HepG2 (cell line): ENCODE data around the gene ENC1. TPM values are rescaled to one million over a fixed set of nuclear protein-coding genes. Genes with fewer than 3 reads are reported as not detected.

Experiments used
- ATAC-seq: fragments of 200-7000 bp; cut with Tn5 transposase; 3 replicates; pipeline ENCODE4 v1.9.1; 2020; ENCODE audit warnings: mild to moderate bottlenecking, moderate library complexity
- BruUV-seq: library from RNA; stranded (reverse); fragments of 400-500 nt; replicated peaks from 2 replicates; lab custom pipeline; 2021; lab: Mats Ljungman, UMichigan
- CTCF ChIA-PET: fragments of 300-600 bp; formaldehyde crosslinking; extraction: SDS; loops from one replicate; lab custom pipeline; 2021; ENCODE audit warnings: low total read pairs, inconsistent platforms, low intra/inter-chr PET ratio; lab: Yijun Ruan, JAX
- POLR2A ChIA-PET: fragments of 350-600 bp; sonication (Branson Sonifier 250); formaldehyde crosslinking; loops from one replicate; lab custom pipeline; 2020; ENCODE audit warnings: antibody characterized with exemption, inconsistent platforms; lab: Yijun Ruan, JAX
- DNase-seq: peaks from one replicate; pipeline ENCODE4 v3.0.0-alpha.2; 2015; ENCODE audit warnings: low spot score
- FAIRE-seq: peaks from 3 replicates; lab custom pipeline; 2011; peaks lifted over from hg19 to GRCh38; lab: Jason Lieb, UNC
- H2AFZ ChIP-seq: one replicate; pipeline ENCODE4 v1.6.1; 2011; ENCODE audit warnings: low read length, inconsistent platforms
- H3K27ac ChIP-seq: fragments of 300-600 bp; 3 replicates; pipeline ENCODE4 v1.8.0; 2011; ENCODE audit warnings: mixed run types, mild to moderate bottlenecking, mixed read lengths, low read length, inconsistent platforms; ENCODE audit not compliant: insufficient read depth; ENCODE audit errors: extremely low read length
- H3K27me3 ChIP-seq, 2 experiments: fragments of 200-600 bp in 1 of 2; 2 replicates in 1 of 2; 3 replicates in 1 of 2; pipeline versions ENCODE4 v1.6.0 to v1.8.0; 2011; ENCODE audit warnings: low read length in 2 of 2, mild to moderate bottlenecking in 2 of 2, moderate library complexity in 2 of 2, inconsistent platforms in 1 of 2; ENCODE audit not compliant: insufficient read depth in 2 of 2, control insufficient read depth in 1 of 2
- H3K36me3 ChIP-seq, 2 experiments: fragments of 200-600 bp in 1 of 2; replicated peaks in 1 of 2; 2 replicates in 1 of 2; 3 replicates in 1 of 2; pipeline versions ENCODE4 v1.5.1 to v1.8.0; 2011; ENCODE audit warnings: low read length in 2 of 2, inconsistent platforms in 1 of 2; ENCODE audit not compliant: insufficient read depth in 2 of 2, control insufficient read depth in 1 of 2
- H3K4me1 ChIP-seq: 2 replicates; pipeline ENCODE4 v1.5.1; 2012; ENCODE audit warnings: low read length, inconsistent platforms; ENCODE audit not compliant: insufficient read depth
- H3K4me2 ChIP-seq: 2 replicates; pipeline ENCODE4 v1.6.0; 2011; ENCODE audit warnings: low read depth, low read length, inconsistent platforms
- H3K4me3 ChIP-seq, 3 experiments: fragments of 200-600 bp in 1 of 3; sonication (generic), shearing (Covaris generic) in 1 of 3; replicated peaks in 1 of 3; 2 replicates each; pipeline ENCODE4 v1.5.1; 2011 to 2016; ENCODE audit warnings: low read length in 3 of 3, inconsistent platforms in 2 of 3, low read depth in 2 of 3, mild to moderate bottlenecking in 2 of 3, control low read depth in 1 of 3, mixed read lengths in 1 of 3; ENCODE audit not compliant: insufficient read depth in 1 of 3
- H3K79me2 ChIP-seq: one replicate; pipeline ENCODE4 v1.6.1; 2011; ENCODE audit warnings: low read length, inconsistent platforms; ENCODE audit not compliant: insufficient read depth
- H3K9ac ChIP-seq: 2 replicates; pipeline ENCODE4 v1.6.0; 2011; ENCODE audit warnings: mild to moderate bottlenecking, low read depth, low read length, inconsistent platforms; ENCODE audit not compliant: insufficient read depth
- H3K9me3 ChIP-seq: 2 replicates; pipeline ENCODE4 v1.5.1; 2012; ENCODE audit warnings: mild to moderate bottlenecking, low read length
- H4K20me1 ChIP-seq: 2 replicates; pipeline ENCODE4 v1.6.0; 2011; ENCODE audit warnings: inconsistent platforms, mild to moderate bottlenecking, low read length, moderate library complexity; ENCODE audit not compliant: insufficient read depth
- AHDC1 ChIP-seq: sonication (generic); formaldehyde crosslinking; IDR thresholded peaks from 2 replicates; pipeline ENCODE4 v1.5.1; 2020; ENCODE audit warnings: mild to moderate bottlenecking, missing genetic modification reagents, borderline replicate concordance
- FLYWCH1 ChIP-seq: sonication (generic); formaldehyde crosslinking; IDR thresholded peaks from 2 replicates; pipeline ENCODE4 v1.8.1; 2023; ENCODE audit warnings: mild to moderate bottlenecking, missing genetic modification reagents
- FOSL2 ChIP-seq: sonication (generic); formaldehyde crosslinking; IDR thresholded peaks from 2 replicates; pipeline ENCODE4 v1.4.0; 2020; ENCODE audit warnings: missing genetic modification reagents
- ZNF460 ChIP-seq: sonication (generic); formaldehyde crosslinking; IDR thresholded peaks from 2 replicates; pipeline ENCODE4 v1.5.1; 2020; ENCODE audit warnings: missing genetic modification reagents, mild to moderate bottlenecking, borderline replicate concordance
- ZNF652 ChIP-seq: IDR thresholded peaks from 2 replicates; pipeline ENCODE4 v1.6.1; 2016; ENCODE audit warnings: low read depth, borderline replicate concordance
- ZNF878 ChIP-seq: sonication (generic); formaldehyde crosslinking; IDR thresholded peaks from 2 replicates; pipeline ENCODE4 v1.8.1; 2023; ENCODE audit warnings: mild to moderate bottlenecking, missing genetic modification reagents, moderate library complexity
- WGBS: methylation state at CpG from one replicate; pipeline ENCODE4 v1.1.6; 2017; ENCODE audit warnings: low lambda C conversion rate; 5-methylcytosine and 5-hydroxymethylcytosine counted together
- in situ Hi-C: cut with HindIII; loops from 2 replicates; pipeline ENCODE4 v1.10.0; 2017; ENCODE audit warnings: low pct_unique_long_range_greater_than_20kb; ENCODE audit not compliant: extremely low pct_ligation_motif_present
- intact Hi-C: fragments of 100-400 bp; cut with micrococcal nuclease; formaldehyde crosslinking; loops from one replicate; pipeline ENCODE4 v1.10.0; 2022; ENCODE audit not compliant: unreplicated experiment
- polyA plus RNA-seq, 8 experiments: library from polyadenylated mRNA; depleted of rRNA in 3 of 8; stranded (reverse) in 7 of 8; unstranded in 1 of 8; fragments of >200 nt; fragmentation: Illumina TruSeq in 4 of 8; extraction: Trizol in 4 of 8; gene quantifications; 2 replicates each; pipeline versions ENCODE4 v1.2.1 to v1.2.3, GENCODE V29; 2011 to 2016; ENCODE audit warnings: low read depth in 4 of 8, missing spikeins in 1 of 8, mixed read lengths in 1 of 8; ENCODE audit not compliant: insufficient read depth in 1 of 8
- total RNA-seq, 5 experiments: library from RNA; depleted of rRNA; stranded (reverse); fragments of >200 nt; fragmentation: Illumina TruSeq; extraction: Trizol; gene quantifications; 2 replicates each; pipeline ENCODE4 v1.2.3, GENCODE V29; 2016; ENCODE audit warnings: low read depth in 1 of 5
- TF ChIP-seq, protein P1 (sequence below): IDR thresholded peaks from 2 replicates; pipeline ENCODE4 v1.6.1; 2012; ENCODE audit warnings: low read length, improper control_type of control experiment

ENC1 gene
- total and polyA plus RNA-seq, 2 of the 13 experiments (the other 11 are each of a cell fraction or from before 2014, with no cell fraction given) = 63.8 to 64.4 TPM

DNA sequence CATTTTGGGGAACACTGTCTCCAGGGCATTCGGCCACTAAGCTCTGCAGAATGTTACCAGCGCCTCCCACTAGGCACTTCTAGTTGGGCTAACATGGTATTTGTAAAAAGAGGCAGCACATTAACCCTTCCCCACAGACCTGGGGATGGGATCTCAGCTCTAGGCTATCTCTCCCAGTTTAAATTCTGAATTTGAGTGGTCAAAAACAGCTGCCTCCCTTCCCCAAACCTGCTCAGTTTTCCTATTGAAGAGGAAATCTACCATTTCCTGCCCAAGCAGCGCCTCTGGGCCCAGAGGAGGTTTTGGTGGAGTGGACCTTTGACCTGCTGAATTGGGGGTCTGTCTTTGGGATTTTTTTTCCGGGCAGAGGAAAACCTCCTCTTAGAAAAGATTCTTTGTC lies 53.2 kb downstream of the ENC1 start:
- H4K20me1 ChIP-seq = no peaks in the 10 kb centered on the region
- intact Hi-C loops = loop anchor here (5.0 to 10.0 kb wide), 2 partner anchors 40 to 52 kb away; no protein-coding TSS in a partner anchor
- no peak overlapping the region for H3K4me2 ChIP-seq
- CTCF ChIA-PET = no interaction called here
- 88% methylated on average over 4 of the region's 4 CpGs for WGBS
- no peaks in the 10 kb centered on the region for H3K27me3 ChIP-seq
- ATAC-seq = no peak
- H3K9ac ChIP-seq = no peak overlapping the region
- H3K36me3 ChIP-seq = no peaks in the 10 kb centered on the region
- TF ChIP-seq ZNF460 (CRISPR knock-in tag) = no peak
- TF ChIP-seq, protein P1, sequence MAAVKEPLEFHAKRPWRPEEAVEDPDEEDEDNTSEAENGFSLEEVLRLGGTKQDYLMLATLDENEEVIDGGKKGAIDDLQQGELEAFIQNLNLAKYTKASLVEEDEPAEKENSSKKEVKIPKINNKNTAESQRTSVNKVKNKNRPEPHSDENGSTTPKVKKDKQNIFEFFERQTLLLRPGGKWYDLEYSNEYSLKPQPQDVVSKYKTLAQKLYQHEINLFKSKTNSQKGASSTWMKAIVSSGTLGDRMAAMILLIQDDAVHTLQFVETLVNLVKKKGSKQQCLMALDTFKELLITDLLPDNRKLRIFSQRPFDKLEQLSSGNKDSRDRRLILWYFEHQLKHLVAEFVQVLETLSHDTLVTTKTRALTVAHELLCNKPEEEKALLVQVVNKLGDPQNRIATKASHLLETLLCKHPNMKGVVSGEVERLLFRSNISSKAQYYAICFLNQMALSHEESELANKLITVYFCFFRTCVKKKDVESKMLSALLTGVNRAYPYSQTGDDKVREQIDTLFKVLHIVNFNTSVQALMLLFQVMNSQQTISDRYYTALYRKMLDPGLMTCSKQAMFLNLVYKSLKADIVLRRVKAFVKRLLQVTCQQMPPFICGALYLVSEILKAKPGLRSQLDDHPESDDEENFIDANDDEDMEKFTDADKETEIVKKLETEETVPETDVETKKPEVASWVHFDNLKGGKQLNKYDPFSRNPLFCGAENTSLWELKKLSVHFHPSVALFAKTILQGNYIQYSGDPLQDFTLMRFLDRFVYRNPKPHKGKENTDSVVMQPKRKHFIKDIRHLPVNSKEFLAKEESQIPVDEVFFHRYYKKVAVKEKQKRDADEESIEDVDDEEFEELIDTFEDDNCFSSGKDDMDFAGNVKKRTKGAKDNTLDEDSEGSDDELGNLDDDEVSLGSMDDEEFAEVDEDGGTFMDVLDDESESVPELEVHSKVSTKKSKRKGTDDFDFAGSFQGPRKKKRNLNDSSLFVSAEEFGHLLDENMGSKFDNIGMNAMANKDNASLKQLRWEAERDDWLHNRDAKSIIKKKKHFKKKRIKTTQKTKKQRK = no peak
- TF ChIP-seq FOSL2 = no peak
- TF ChIP-seq ZNF652 (CRISPR knock-in tag) = 0 out of 2 replicates have a peak, but pooled peaks have one; percentile 31
- TF ChIP-seq FLYWCH1 (CRISPR knock-in tag) = no peak
- no peak for TF ChIP-seq ZNF878
- no peak for TF ChIP-seq AHDC1 (CRISPR knock-in tag)
- TF ChIP-seq, all 625 proteins: peak for 1
- no peak for FAIRE-seq
- no peak overlapping the region for H2AFZ ChIP-seq
- H3K9me3 ChIP-seq = no peaks in the 10 kb centered on the region
- no peak overlapping the region for H3K4me3 ChIP-seq
- DNase-seq = no peak
- H3K4me1 ChIP-seq = peaks cover 90% of the 10 kb centered on the region
- no peaks in the 10 kb centered on the region for H3K79me2 ChIP-seq
- no TSS peak for BruUV-seq
- in situ Hi-C loops = no loop called here
- POLR2A ChIA-PET = interaction anchor here (2.4 kb wide), 1 partner anchor 53 kb away, joined by 15 read pairs; the partner anchor contains the start of gene ENC1
- H3K27ac ChIP-seq = no peak overlapping the region
